AG04449 (cell line): ENCODE results near the gene PIBF1.

Experiments
- CTCF ChIA-PET: fragments of 350-600 bp; formaldehyde crosslinking; extraction: SDS; loops from one replicate; lab custom pipeline; 2021; ENCODE audit warnings: antibody characterized with exemption; lab: Yijun Ruan, JAX
- POLR2A ChIA-PET: fragments of 400-600, 350-600 bp; formaldehyde crosslinking; extraction: SDS; loops from one replicate; lab custom pipeline; 2020; ENCODE audit warnings: antibody characterized with exemption, inconsistent platforms; lab: Yijun Ruan, JAX
- DNase-seq: peaks from one replicate; pipeline ENCODE4 v3.0.0-alpha.2; 2010; ENCODE audit warnings: low read depth, low spot score
- H3K4me3 ChIP-seq: 2 replicates; pipeline ENCODE4 v1.5.1; 2011; ENCODE audit warnings: low read depth, mild to moderate bottlenecking, control low read depth, low read length
- CTCF ChIP-seq: IDR thresholded peaks from one replicate; pipeline ENCODE4 v1.5.1; 2011; ENCODE audit warnings: mild to moderate bottlenecking, moderate library complexity, low read length, control low read depth, inconsistent platforms; ENCODE audit not compliant: insufficient read depth; ENCODE audit errors: missing control alignments

The PIBF1 gene

GRCh38 chr13:73062468-73062867, 280.5 kb downstream of the PIBF1 start:
- no peak for TF ChIP-seq CTCF
- POLR2A ChIA-PET, result no interaction called here
- H3K4me3 ChIP-seq, result no peak overlapping the region
- no peak for DNase-seq
- CTCF ChIA-PET, result interaction anchor here (0.9 kb wide), 1 partner anchor 167 kb away, joined by 3 read pairs; no protein-coding TSS in a partner anchor

- TF ChIP-seq CTCF, result no peak
- H3K4me3 ChIP-seq, result no peak overlapping the region
- POLR2A ChIA-PET, result no interaction called here
- DNase-seq, result no peak
- CTCF ChIA-PET, result interaction anchor here (0.9 kb wide), 1 partner anchor 166 kb away, joined by 3 read pairs; no protein-coding TSS in a partner anchor
Observed at GRCh38 chr13:73063166-73063565, 281.2 kb downstream of the PIBF1 start.

GRCh38 chr13:73065036-73065435, 283.1 kb downstream of the PIBF1 start:
- no peak for DNase-seq
- no peak for TF ChIP-seq CTCF
- no peak overlapping the region for H3K4me3 ChIP-seq
- POLR2A ChIA-PET, result no interaction called here
- CTCF ChIA-PET, result no interaction called here

GRCh38 chr13:73065665-73066340, 283.9 kb downstream of the PIBF1 start:
- no peak for TF ChIP-seq CTCF
- ChIA-PET POLR2A (no interaction called here), CTCF (no interaction called here)
- no peak overlapping the region for H3K4me3 ChIP-seq
- DNase-seq, result no peak
